SK-N-SH treated with all-trans-retinoic acid at 6 μM for 48 hours (cell line): ENCODE measurements around the gene ESAM.

Source experiments
- ARNTL ChIP-seq: fragments of 450-650 bp; formaldehyde crosslinking; IDR thresholded peaks from 2 replicates; pipeline ENCODE4 v1.5.0; 2020; ENCODE audit warnings: low read depth, mild to moderate bottlenecking, moderate library complexity, borderline replicate concordance
- BACH2 ChIP-seq: fragments of 250-450 bp; sonication (Bioruptor Pico); IDR thresholded peaks from 2 replicates; pipeline ENCODE4 v1.9.0; 2021; ENCODE audit warnings: mild to moderate bottlenecking, borderline replicate concordance
- CSDC2 ChIP-seq: fragments of 250-450 bp; sonication (Bioruptor Pico); IDR thresholded peaks from 2 replicates; pipeline ENCODE4 v1.5.0; 2020; ENCODE audit warnings: mild to moderate bottlenecking, moderate library complexity
- OSR1 ChIP-seq: fragments of 250-450 bp; sonication (Bioruptor Pico); IDR thresholded peaks from 2 replicates; pipeline ENCODE4 v1.8.0; 2022; ENCODE audit warnings: moderate library complexity, mild to moderate bottlenecking, inconsistent platforms
- PATZ1 ChIP-seq: fragments of 250-450 bp; sonication (Bioruptor Pico); IDR thresholded peaks from 2 replicates; pipeline ENCODE4 v1.8.0; 2020; ENCODE audit warnings: mild to moderate bottlenecking, moderate library complexity, borderline replicate concordance
- POU6F1 ChIP-seq: fragments of 250-450 bp; sonication (Bioruptor Pico); IDR thresholded peaks from 2 replicates; pipeline ENCODE4 v1.8.0; 2021; ENCODE audit warnings: low read depth, mild to moderate bottlenecking, moderate library complexity, borderline replicate concordance

- TF ChIP-seq PATZ1 (CRISPR knock-in tag) (no peak), BACH2 (CRISPR knock-in tag) (no peak), ARNTL (CRISPR knock-in tag) (no peak), OSR1 (no peak), CSDC2 (CRISPR knock-in tag) (no peak), POU6F1 (no peak)
Observed at GRCh38 chr11:124727474-124727873, 34.6 kb downstream of the ESAM start.
